IMR-90 (cell line): ENCODE measurements around the gene ACSBG1. TPM values are rescaled to one million over a fixed set of nuclear protein-coding genes. Genes with fewer than 3 reads are reported as not detected.

Experiments
- ATAC-seq: fragments of 200-7000 bp; cut with Tn5 transposase; 2 replicates; pipeline ENCODE4 v1.9.1; 2020; ENCODE audit warnings: low read depth, mild to moderate bottlenecking, moderate library complexity
- BruUV-seq: library from RNA; stranded (reverse); fragments of 400-500 nt; replicated peaks from 2 replicates; lab custom pipeline; 2021; lab: Mats Ljungman, UMichigan
- CTCF ChIA-PET: fragments of 300-600 bp; formaldehyde crosslinking; extraction: SDS; loops from one replicate; lab custom pipeline; 2021; ENCODE audit warnings: antibody characterized with exemption; lab: Yijun Ruan, JAX
- POLR2A ChIA-PET: fragments of 300-600 bp; sonication (Branson Sonifier 250); formaldehyde crosslinking; loops from one replicate; lab custom pipeline; 2022; ENCODE audit warnings: antibody characterized with exemption; ENCODE audit not compliant: unreplicated experiment; lab: Charles Lee
- DNase-seq: peaks from one replicate; pipeline ENCODE4 v3.0.0; 2013
- H2AFZ ChIP-seq: replicated peaks from 2 replicates; pipeline ENCODE3; 2013; ENCODE audit warnings: low read length, mild to moderate bottlenecking; ENCODE audit not compliant: poor library complexity
- H2AK5ac ChIP-seq: 2 replicates; pipeline ENCODE4 v1.6.1; 2013; ENCODE audit warnings: low read depth, low read length, inconsistent platforms
- H2AK9ac ChIP-seq: replicated peaks from 2 replicates; pipeline ENCODE3; 2013; ENCODE audit warnings: mild to moderate bottlenecking, low read depth, low read length, moderate library complexity; ENCODE audit not compliant: poor library complexity
- H2BK120ac ChIP-seq: 2 replicates; pipeline ENCODE4 v1.6.1; 2013; ENCODE audit warnings: low read depth, low read length, inconsistent platforms
- H2BK15ac ChIP-seq: 3 replicates; pipeline ENCODE4 v1.6.1; 2013; ENCODE audit warnings: low read depth, low read length, inconsistent platforms
- H2BK20ac ChIP-seq: 2 replicates; pipeline ENCODE4 v1.6.1; 2013; ENCODE audit warnings: low read depth, mild to moderate bottlenecking, inconsistent platforms, low read length, moderate library complexity
- H2BK5ac ChIP-seq: 2 replicates; pipeline ENCODE4 v1.6.1; 2013; ENCODE audit warnings: mild to moderate bottlenecking, low read depth, low read length, inconsistent platforms; ENCODE audit not compliant: poor library complexity, severe bottlenecking
- H3K14ac ChIP-seq: replicated peaks from 2 replicates; pipeline ENCODE4 v1.6.1; 2013; ENCODE audit warnings: low read depth, low read length, inconsistent platforms
- H3K18ac ChIP-seq: 2 replicates; pipeline ENCODE4 v1.6.1; 2013; ENCODE audit warnings: low read depth, low read length, control low read depth
- H3K23ac ChIP-seq: 2 replicates; pipeline ENCODE4 v1.6.1; 2013; ENCODE audit warnings: low read depth, low read length, inconsistent platforms
- H3K27ac ChIP-seq: 2 replicates; pipeline ENCODE4 v1.5.1; 2013; ENCODE audit warnings: mild to moderate bottlenecking, control low read depth, low read length; ENCODE audit not compliant: insufficient read depth
- H3K27me3 ChIP-seq: 2 replicates; pipeline ENCODE4 v1.6.1; 2013; ENCODE audit warnings: low read length; ENCODE audit not compliant: control insufficient read depth, insufficient read depth
- H3K36me3 ChIP-seq: 2 replicates; pipeline ENCODE4 v1.6.1; 2013; ENCODE audit warnings: low read length, mixed read lengths; ENCODE audit not compliant: control insufficient read depth, insufficient read depth
- H3K4ac ChIP-seq: 2 replicates; pipeline ENCODE4 v1.6.1; 2013; ENCODE audit warnings: low read depth, low read length, inconsistent platforms
- H3K4me1 ChIP-seq: 2 replicates; pipeline ENCODE4 v1.6.1; 2013; ENCODE audit warnings: low read length, mixed read lengths; ENCODE audit not compliant: control insufficient read depth, insufficient read depth
- H3K4me2 ChIP-seq: 2 replicates; pipeline ENCODE4 v1.6.1; 2013; ENCODE audit warnings: low read depth, mild to moderate bottlenecking, control low read depth, low read length, moderate library complexity
- H3K4me3 ChIP-seq: 2 replicates; pipeline ENCODE4 v1.5.1; 2013; ENCODE audit warnings: low read depth, mild to moderate bottlenecking, control low read depth, low read length, moderate library complexity; ENCODE audit not compliant: insufficient read depth
- H3K56ac ChIP-seq: 2 replicates; pipeline ENCODE4 v1.6.1; 2013; ENCODE audit warnings: low read length, inconsistent platforms; ENCODE audit not compliant: insufficient read depth; ENCODE audit errors: extremely low read depth
- H3K79me1 ChIP-seq, 2 experiments: 2 replicates each; pipeline ENCODE4 v1.6.1; 2013; ENCODE audit warnings: low read length in 2 of 2, inconsistent platforms in 1 of 2, low read depth in 1 of 2
- H3K9ac ChIP-seq: 2 replicates; pipeline ENCODE4 v1.6.1; 2013; ENCODE audit warnings: low read depth, low read length, control low read depth
- H3K9me1 ChIP-seq: 2 replicates; pipeline ENCODE4 v1.6.1; 2013; ENCODE audit warnings: low read length, inconsistent platforms; ENCODE audit not compliant: insufficient read depth
- H3K9me3 ChIP-seq: 2 replicates; pipeline ENCODE4 v1.6.1; 2013; ENCODE audit warnings: low read length; ENCODE audit not compliant: control insufficient read depth, insufficient read depth
- H4K20me1 ChIP-seq: 2 replicates; pipeline ENCODE4 v1.6.1; 2013; ENCODE audit warnings: low read length, inconsistent platforms; ENCODE audit not compliant: insufficient read depth
- H4K5ac ChIP-seq: 2 replicates; pipeline ENCODE4 v1.6.1; 2013; ENCODE audit warnings: mild to moderate bottlenecking, low read depth, low read length, control low read depth
- H4K8ac ChIP-seq, 2 experiments: 2 replicates each; pipeline ENCODE4 v1.6.1; 2013; ENCODE audit warnings: low read depth in 2 of 2, low read length in 2 of 2, control low read depth in 1 of 2, inconsistent platforms in 1 of 2
- H4K91ac ChIP-seq: 2 replicates; pipeline ENCODE4 v1.6.1; 2013; ENCODE audit warnings: low read depth, low read length, inconsistent platforms; ENCODE audit not compliant: insufficient read depth
- ELK1 ChIP-seq: fragments of 150-350 bp; IDR thresholded peaks from 2 replicates; pipeline ENCODE4 v1.6.1; 2016; ENCODE audit warnings: low read depth, mild to moderate bottlenecking, low read length, moderate library complexity, borderline replicate concordance
- POLR2A ChIP-seq: IDR thresholded peaks from 2 replicates; pipeline ENCODE4 v1.6.1; 2012; ENCODE audit warnings: mild to moderate bottlenecking, low read depth, low read length
- RCOR1 ChIP-seq: IDR thresholded peaks from 2 replicates; pipeline ENCODE4 v1.6.1; 2012; ENCODE audit warnings: mild to moderate bottlenecking, low read length, improper control_type of control experiment; ENCODE audit not compliant: insufficient replicate concordance
- RFX5 ChIP-seq: IDR thresholded peaks from 2 replicates; pipeline ENCODE4 v1.8.0; 2012; ENCODE audit warnings: low read depth, mild to moderate bottlenecking, low read length, moderate library complexity
- whole genome bisulfite sequencing, 2 experiments: methylation state at CpG; one replicate each; pipeline versions ENCODE4 v1.1.5 to v1.1.7; 2013; ENCODE audit warnings: missing lambda C conversion rate in 2 of 2; ENCODE audit not compliant: insufficient read length in 1 of 2; ENCODE audit errors: extremely low coverage in 2 of 2; 5-methylcytosine and 5-hydroxymethylcytosine counted together
- dilution Hi-C: fragments of 300-500 bp; cut with HindIII; formaldehyde crosslinking; loops from one replicate; pipeline ENCODE4 v1.14.3; 2018; ENCODE audit warnings: low sequenced_read_pairs; ENCODE audit not compliant: unreplicated experiment
- in situ Hi-C: fragments of 300-500 bp; cut with MboI; formaldehyde crosslinking; loops from 3 replicates; pipeline ENCODE4 v1.14.3; 2019; ENCODE audit warnings: low sequenced_read_pairs, inconsistent platforms, mixed read lengths
- intact Hi-C: fragments of 100-400 bp; cut with micrococcal nuclease; formaldehyde crosslinking; loops from 2 replicates; pipeline ENCODE4 v1.10.0; 2022
- polyA plus RNA-seq, 3 experiments: library from polyadenylated mRNA; depleted of rRNA; stranded (reverse); fragments of >200 nt; gene quantifications; 2 replicates each; pipeline ENCODE4 v1.2.3, GENCODE V29; 2012; ENCODE audit warnings: low replicate concordance in 1 of 3
- total RNA-seq: library from RNA; depleted of rRNA; stranded (reverse); fragments of >200 nt; gene quantifications from 2 replicates; pipeline ENCODE4 v1.2.3, GENCODE V29; 2012

Gene ACSBG1
- total and polyA plus RNA-seq, 2 of the 4 experiments (the other 2 are of a cell fraction): 0.02 TPM; not detected in 1

- Histone ChIP-seq H3K36me3 (no peaks in the 10 kb centered on the region), H3K56ac (no peak overlapping the region), H3K9me1 (no peaks in the 10 kb centered on the region), H4K91ac (no peak overlapping the region), H4K5ac (no peak overlapping the region), H3K18ac (no peak overlapping the region), H3K9me3 (no peaks in the 10 kb centered on the region), H2BK15ac (no peak overlapping the region), H4K20me1 (no peaks in the 10 kb centered on the region), H3K27ac (no peak overlapping the region), H3K9ac (no peak overlapping the region), H3K14ac (no peak overlapping the region), H3K23ac (no peak overlapping the region), H3K4me2 (no peak overlapping the region), H3K79me1 (no peaks in the 10 kb centered on the region), H2AK9ac (no peak overlapping the region), H4K8ac (no peak overlapping the region), H2BK120ac (no peak overlapping the region), H3K4ac (no peak overlapping the region), H2BK20ac (no peak overlapping the region), H2BK5ac (no peak overlapping the region), H3K4me1 (no peaks in the 10 kb centered on the region), H2AK5ac (no peak overlapping the region; the same call in 1 of the 2 replicates), H2AFZ (no peak overlapping the region), H3K4me3 (no peak overlapping the region), H3K27me3 (peaks cover 22% of the 10 kb centered on the region)
- ATAC-seq (no peak), DNase-seq (no peak)
- POLR2A ChIA-PET: no interaction called here
- CTCF ChIA-PET: no interaction called here
- no peak for TF ChIP-seq RCOR1
- no peak for TF ChIP-seq POLR2A
- no peak for TF ChIP-seq ELK1
- no peak for TF ChIP-seq RFX5
- WGBS, 2 experiments: 70% methylated on average over 2 of the region's 3 CpGs; no CpG with 5 or more reads in 1 of the 2 experiments
- dilution Hi-C loops (no loop called here), intact Hi-C loops (no loop called here), in situ Hi-C loops (no loop called here)
- BruUV-seq: no TSS peak
Observed at GRCh38 chr15:78259232-78259631, 24.9 kb upstream of the ACSBG1 start.
